Activated T-cell treated with anti-CD3 and anti-CD28 coated beads, Interleukin-2, amount 50 U/mL, for 72 hours (primary cell): ENCODE results near the gene PXT1. TPM values are rescaled to one million over a fixed set of nuclear protein-coding genes. Genes with fewer than 3 reads are reported as not detected.

Experiments
- total RNA-seq, 2 donors: library from RNA; stranded (reverse); gene quantifications; one replicate each; pipeline ENCODE4 v1.2.3, GENCODE V29; 2022

PXT1 gene
- total RNA-seq, 2 donors from 2014 or later = 0.25 to 0.48 TPM

Other genes with a start within 250 kb of the PXT1 start
- 10 to 100 TPM; 24.4 to 26.8 TPM for gene BRPF3, start 246.1 kb downstream of the PXT1 start, total RNA-seq
- not detected for gene PNPLA1, start 172.8 kb downstream of the PXT1 start, total RNA-seq
- gene BNIP5, start 106.0 kb downstream of the PXT1 start, total RNA-seq = not detected
- gene ETV7, start 55.2 kb downstream of the PXT1 start, total RNA-seq = 1 to 10 TPM; 1.4 to 7.4 TPM
- gene KCTD20, start 146 bp upstream of the PXT1 start, total RNA-seq = 10 to 100 TPM; 48.5 to 58.9 TPM
- gene STK38, start 104.6 kb upstream of the PXT1 start, total RNA-seq = 10 to 100 TPM; 30.7 to 34.4 TPM
- gene SRSF3, start 151.5 kb upstream of the PXT1 start, total RNA-seq = 100 to 1,000 TPM; 409 to 541 TPM
- 10 to 100 TPM; 59.9 to 60.4 TPM for gene CDKN1A, start 235.9 kb upstream of the PXT1 start, total RNA-seq